Activated CD4-positive, alpha-beta T cell treated with anti-CD3 and anti-CD28 coated beads, Interleukin-2, Interleukin-6, amounts not matched to agents 100 ng/mL and 50 ng/mL, durations not matched to agents 16 hours and 8 hours (primary cell): ENCODE results near the gene NEK7.

Experiments
- DNase-seq: peaks from one replicate; pipeline ENCODE4 v3.0.0-alpha.2; 2020

Gene NEK7

DNA sequence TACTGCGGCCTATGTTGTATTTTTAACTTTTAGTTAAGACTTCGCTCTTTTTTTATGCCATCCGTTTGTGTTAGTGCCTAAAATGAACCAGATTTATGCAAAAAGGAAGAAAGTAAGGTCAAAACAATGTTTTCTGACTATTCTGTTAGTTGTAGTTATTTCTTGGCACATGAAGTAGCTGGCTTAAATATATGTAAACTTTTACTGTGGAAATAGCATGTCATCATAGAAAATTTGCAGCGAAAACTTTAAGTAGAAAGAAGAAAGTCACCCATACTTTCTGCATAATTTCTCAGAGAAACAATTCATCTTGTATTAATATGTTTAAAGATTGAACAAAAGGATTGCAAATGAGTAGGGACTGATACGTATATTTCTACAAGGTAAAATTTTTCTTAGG is 106.4 kb downstream of the NEK7 start:
- DNase-seq, result no peak

DNA sequence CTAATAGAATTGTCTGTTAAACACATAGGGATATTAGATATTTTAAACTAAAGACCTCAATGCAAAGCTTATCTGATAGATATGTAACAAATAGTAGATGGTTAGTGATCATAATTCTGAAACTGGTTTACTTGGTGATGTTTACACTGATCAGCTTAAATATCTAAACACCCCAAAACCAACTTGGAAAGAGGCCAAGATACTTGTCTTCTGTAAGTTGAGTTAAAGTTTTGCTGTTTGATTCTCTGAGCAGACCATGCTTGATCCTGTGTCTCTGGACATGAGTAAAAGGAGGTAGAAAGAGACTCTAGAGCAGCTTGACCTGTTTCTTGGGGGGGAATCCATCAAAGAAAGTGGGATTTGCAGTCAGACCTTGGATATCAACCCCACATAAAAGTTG is 107.5 kb downstream of the NEK7 start:
- DNase-seq, result no peak

DNA sequence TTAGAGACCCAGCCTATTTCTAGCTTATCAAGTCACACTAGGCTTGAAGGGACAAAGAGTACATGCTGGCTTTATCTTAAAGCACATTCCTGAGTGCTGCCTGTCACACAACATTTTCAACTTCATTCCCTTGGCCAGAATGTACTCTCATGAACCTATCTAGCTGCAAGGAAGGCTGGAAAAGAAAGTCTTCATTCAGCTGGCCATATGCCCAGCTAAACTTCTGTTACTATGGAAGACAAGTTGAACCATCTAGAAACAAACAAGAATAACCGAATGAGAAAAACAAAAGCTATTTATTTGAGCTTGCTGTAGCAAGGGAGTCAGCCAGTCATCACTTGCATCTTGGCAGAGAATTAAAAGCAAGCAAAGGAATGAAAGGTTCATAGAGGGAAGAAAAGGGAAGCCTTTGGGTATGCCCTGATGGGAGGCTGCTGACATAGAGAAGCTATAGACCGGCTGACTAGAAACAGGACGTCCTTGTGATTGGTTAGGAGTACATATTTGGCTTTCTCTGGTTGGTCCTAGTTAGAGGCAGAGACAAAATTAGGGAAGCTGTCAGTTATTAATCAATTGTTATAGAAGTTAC is 108.4 kb downstream of the NEK7 start:
- no peak for DNase-seq

DNA sequence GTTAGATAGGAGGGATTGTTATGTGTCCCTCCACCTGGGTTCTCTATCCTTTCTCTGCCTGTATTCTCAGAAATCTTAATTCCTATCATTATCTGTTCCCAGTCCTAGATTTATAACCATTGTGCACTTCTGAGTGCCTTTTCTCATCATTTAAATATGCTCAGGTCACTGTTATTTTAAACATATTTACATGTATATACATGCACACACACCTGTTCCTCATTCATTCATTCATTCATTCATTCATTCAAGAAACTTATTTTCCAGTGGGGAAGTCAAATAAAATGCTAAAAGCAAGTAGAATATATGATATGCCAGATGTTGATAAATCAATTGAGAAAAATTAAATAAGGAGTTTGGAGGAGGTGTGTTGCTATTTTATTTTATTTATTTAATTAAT is 110.3 kb downstream of the NEK7 start:
- no peak for DNase-seq

GRCh38 chr1:198267921-198268320 is 111.1 kb downstream of the NEK7 start:
- no peak for DNase-seq

DNA sequence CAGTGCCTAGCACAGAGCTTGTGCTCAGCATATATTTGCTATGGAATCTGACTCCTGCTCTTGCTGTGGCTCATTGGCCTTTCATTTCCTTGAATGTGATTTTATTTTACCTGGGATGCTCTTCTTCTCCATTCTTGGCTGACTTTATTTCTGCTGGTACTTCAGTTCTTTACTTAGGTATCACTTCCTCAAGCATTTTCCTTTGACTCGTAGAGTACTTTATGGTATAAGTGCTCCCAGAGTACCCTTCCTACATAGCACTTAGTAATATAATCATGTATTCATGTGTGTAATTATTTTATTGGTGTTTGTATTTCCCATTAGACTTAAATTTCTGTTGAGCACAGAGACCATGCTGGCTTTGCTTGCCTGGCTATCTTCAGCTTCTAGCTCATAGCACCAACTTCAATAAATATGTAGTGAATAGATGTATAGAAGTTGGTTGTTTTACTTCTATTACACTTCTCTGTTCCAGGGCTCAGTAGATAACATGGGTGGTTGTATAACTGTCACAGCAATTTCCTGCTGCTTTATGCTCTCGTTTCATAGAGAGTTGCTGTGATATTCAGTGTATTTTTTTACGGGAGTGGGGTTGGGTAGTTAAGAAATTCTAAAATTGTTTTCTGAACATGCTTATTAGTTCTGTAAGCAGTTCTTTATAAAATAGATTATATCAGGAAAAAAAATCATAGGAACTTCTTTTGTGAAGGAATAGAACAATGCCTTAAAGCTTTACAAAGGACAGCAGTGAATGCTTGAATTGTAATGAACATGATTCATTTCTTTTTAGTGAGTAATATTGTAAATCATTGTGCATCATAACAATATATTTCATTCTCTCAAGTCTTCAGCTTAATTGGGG is 112.2 kb downstream of the NEK7 start:
- DNase-seq, result no peak

DNA sequence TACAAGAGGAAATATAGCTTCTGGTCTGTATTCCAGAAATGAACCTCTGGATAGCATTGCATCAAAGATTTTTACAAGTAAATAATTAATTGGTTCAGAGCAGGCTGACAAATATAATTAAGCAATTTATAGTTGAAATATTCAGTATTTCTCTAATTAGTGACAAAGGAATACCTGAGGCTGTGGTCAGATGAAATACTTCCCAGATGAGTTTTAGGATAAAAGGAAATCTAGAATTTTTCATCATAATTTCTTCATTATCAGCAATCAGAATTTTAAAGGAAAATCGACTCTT is 112.8 kb downstream of the NEK7 start:
- DNase-seq, result no peak

- DNase-seq, result no peak
Observed at GRCh38 chr1:198270273-198270828, 113.6 kb downstream of the NEK7 start.

DNA sequence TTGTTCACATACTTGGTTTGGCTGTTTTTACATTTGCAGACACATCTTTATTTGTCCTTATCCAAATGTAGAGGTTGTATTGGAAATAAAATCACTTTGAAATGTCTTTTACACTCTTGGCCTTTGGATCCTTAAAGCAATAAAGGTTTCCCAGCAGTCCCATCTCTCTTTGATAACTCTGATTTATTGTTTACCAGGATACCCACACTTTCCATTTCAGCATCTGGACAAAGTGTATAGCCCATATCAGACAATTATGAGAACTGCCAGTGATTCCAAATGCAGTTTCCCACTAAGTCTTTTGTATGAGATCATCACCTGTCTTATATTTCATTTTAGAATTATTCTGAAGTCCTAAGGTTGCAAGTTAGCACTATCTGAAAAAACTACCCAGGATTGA is 114.7 kb downstream of the NEK7 start:
- DNase-seq, result no peak

DNA sequence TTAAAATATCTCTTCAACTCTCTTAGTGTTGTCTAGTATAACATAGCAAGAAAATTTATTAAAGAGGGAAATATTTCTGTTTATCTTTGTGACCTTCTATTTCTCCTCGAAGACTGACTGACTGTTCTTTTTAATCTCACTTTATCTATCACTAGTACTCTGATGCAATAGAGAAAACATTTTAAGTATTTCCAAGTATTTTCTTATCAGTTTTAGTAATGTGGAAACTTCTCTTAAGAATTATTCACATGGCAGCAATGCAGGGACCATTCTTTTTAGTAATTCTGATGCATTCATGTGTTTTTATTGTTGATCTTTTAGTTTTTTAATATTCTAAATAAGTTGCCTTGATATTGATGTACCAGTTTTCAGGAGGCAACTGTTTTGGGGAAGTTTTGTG is 115.7 kb downstream of the NEK7 start:
- no peak for DNase-seq

DNA sequence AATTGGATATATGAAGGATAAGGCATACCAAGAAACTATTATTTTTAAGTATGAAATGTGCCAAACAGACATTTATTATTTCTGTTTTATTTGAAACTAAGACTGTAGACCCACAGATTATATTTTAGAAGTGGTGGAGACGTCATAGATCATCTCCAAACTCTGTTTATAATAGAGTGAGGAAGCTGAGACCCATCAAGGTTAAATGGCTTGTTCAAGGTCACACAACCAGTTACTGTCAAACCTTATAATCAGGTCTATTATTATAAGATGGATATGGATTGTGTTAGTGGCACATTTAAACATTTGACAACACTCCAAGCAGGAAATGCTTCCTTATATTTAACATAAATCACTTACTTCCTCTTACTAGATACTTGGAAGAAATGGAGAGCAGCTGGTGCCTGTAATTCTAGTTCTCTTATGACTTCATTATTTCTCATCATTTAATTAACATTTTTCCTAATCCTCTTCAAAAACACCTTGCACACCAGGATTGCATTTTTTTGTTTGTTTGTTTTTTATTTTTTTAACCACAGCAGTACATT is 117.0 kb downstream of the NEK7 start:
- no peak for DNase-seq

- DNase-seq, result no peak
Observed at GRCh38 chr1:198275597-198275996, 118.8 kb downstream of the NEK7 start.

GRCh38 chr1:198276241-198276640 is 119.4 kb downstream of the NEK7 start:
- no peak for DNase-seq

- DNase-seq, result no peak
Observed at GRCh38 chr1:198278943-198279342, 122.1 kb downstream of the NEK7 start.

DNA sequence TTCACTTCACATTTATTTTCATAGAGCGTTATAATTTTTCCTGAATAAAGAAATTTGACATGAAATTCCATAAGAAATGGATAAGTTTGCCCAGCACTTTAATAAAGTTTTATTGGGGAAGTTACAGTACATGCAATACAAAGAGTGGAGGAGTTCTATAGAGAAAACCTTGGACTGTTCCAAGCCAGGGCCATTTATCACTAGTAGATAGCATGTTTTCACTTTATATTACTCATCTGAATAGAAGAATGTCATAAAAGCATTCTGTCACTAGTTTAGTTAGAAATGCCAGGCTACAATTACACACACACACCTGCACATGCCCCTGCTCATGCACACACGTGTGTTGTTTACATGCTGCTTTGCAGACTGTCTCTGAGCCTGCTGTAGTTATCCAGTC is 123.3 kb downstream of the NEK7 start:
- no peak for DNase-seq

- no peak for DNase-seq
Observed at GRCh38 chr1:198281911-198282310, 125.1 kb downstream of the NEK7 start.

- no peak for DNase-seq
Observed at GRCh38 chr1:198283222-198283621, 126.4 kb downstream of the NEK7 start.

- no peak for DNase-seq
Observed at GRCh38 chr1:198287916-198288315, 131.1 kb downstream of the NEK7 start.

DNA sequence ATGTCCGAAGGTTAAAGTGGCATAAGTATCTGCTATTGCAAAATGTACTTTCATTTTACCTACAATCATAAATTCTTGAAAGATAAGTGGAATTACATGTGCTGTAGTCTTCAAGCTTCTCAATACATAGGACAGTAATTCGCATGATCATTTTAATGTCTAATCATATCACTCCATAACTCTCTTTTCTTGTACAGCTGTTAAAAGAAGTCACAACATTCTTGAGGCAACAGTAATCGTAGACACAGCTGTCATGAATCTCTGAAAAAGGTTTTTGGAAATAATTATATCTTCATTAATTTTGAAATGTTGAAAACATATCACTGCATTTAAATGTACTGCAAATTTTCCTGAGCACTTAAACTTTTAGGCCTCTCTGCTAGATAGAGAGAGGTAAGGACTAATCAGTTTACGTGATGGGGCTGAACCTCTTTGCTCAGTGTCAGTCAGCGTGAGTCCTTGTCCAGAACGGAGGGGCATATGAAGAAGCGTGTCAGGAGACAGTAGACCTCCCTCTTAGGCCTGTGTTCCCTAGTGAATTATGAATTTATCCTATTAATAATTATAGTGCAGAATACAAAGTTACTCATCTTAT is 133.4 kb downstream of the NEK7 start:
- no peak for DNase-seq

GRCh38 chr1:198291036-198291435 is 134.2 kb downstream of the NEK7 start:
- no peak for DNase-seq

GRCh38 chr1:198291924-198292323 is 135.1 kb downstream of the NEK7 start:
- DNase-seq, result no peak

- DNase-seq, result no peak
Observed at GRCh38 chr1:198295225-198295624, 138.4 kb downstream of the NEK7 start.

DNA sequence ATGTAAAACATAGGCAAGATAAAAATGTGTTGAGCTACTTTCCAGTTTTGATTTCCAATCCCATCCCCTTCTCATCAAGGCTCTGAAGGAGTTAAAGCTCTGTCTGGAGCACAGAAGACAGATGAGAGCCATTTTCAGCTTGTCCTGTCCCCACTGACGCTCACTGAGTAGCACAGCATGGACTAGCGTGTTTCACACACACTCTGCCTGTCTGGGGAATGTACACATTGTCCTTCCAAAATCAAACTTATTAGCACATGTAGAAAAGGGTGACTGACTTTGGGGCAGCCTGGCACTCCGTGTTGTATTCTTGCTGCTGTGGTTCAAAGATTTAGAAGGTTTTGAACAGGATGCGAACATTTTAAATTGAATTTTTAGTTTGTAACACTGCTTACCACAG is 139.2 kb downstream of the NEK7 start:
- DNase-seq, result no peak

DNA sequence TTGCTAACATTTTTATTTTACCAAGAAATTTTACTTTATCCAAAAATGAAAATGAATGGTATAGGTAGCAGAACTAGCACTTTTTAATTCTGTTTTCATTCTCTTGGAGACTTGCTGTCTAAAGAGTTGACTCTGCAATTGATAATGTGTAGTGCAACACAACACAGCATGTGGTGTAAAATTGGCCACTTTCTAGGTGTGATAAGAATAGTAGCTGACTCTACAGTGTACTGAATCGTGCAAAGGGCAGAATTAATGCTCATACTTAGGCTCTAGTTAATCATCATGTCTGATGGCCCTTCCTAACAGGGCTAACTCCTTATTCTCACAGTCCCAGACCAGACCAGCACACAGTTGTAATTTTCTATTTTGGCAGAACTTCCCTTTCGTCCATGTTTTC is 140.5 kb downstream of the NEK7 start:
- DNase-seq, result no peak
